ENCODE measurements around the gene SPINDOC.
"Not testable (repeated sequence)": the region's sequence is repeated elsewhere in the genome, so short reads cannot be mapped to it uniquely, and the experiment has no call there.

Gene SPINDOC

GRCh38 chr11:63858628-63859550 is 45.6 kb downstream of the SPINDOC start:
- no peak for DNase-seq

DNA sequence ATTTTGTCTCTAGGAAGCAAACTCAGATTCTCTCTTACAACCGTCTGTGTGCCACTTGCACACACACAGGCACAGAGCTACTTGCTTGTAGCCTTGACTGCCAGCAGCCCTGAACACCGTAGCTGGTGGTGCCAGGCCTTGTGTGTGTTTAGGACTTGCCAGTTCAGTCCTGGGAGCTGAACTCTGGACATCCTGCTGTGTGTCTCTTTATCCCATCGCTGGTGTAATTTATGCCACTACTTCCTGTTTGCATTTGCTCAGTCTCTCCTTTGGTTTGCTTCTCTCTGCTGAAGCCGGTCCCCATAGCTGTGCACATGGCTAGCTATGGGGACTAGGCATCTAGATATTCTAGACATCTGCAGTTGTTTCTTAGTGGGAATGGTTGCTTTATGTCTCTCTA is 49.7 kb downstream of the SPINDOC start:
- no peak for DNase-seq

GRCh38 chr11:63863620-63864019 is 50.4 kb downstream of the SPINDOC start:
- not testable (repeated sequence) for DNase-seq

DNA sequence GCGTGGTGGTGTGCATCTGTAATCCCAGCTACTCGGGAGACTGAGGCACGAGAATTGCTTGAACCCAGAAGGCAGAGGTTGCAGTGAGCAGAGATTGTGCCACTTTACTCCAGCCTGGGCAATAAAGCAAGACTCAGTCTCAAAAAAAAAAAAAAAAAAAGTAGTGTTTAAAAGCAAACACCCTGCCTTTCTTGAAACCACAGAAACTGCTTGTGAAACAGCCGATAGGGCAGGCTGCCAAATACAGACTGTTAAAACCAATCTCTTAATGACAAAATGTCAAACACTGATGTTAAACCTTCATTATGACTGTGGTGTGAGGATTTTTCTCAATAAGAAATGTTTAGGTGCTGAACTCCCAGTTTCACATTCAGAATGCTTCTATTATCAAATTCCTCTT is 53.0 kb downstream of the SPINDOC start:
- peak; percentile 77 for DNase-seq

GRCh38 chr11:63867511-63867910 is 54.3 kb downstream of the SPINDOC start:
- DNase-seq, result no peak

DNA sequence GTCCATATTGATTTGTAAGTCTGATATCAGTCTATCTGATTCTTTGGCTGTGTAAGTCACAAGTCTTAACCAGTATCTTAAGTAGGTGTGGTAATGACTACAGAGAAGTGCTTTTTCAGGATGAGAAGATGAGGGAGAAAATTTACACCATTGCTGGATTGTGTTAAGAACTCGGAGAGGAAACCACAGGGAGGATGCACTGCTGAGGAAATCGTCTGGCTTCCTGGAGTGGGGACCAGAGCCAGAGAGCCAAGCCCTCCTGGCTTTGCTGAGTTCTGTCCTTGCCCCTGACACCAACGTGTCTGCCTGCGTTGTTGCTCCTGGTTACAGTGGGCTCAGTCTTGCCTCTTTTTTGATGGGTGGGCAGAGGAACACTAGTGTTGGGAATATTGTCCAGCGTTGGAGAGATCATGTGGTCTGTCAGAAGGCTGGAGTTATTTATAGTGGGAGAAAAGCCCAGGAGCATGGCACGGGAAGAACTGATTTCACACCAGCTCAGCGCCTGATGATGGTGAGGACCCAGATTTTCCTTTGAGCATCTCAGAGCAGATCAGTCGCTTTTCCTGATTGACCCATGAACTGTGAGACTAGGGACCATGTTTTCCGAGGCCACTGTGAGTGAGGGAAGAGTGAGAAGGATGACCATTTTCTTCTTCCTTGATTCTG is 55.3 kb downstream of the SPINDOC start:
- DNase-seq, result no peak

- DNase-seq, result no peak
Measured at GRCh38 chr11:63869171-63869591, 55.9 kb downstream of the SPINDOC start.

- no peak for DNase-seq
Measured at GRCh38 chr11:63869683-63870082, 56.4 kb downstream of the SPINDOC start.

GRCh38 chr11:63870351-63871140 is 57.3 kb downstream of the SPINDOC start:
- no peak for DNase-seq

- DNase-seq, result peak; percentile 66
Measured at GRCh38 chr11:63871962-63872799, 58.9 kb downstream of the SPINDOC start.

- no peak for DNase-seq
Measured at GRCh38 chr11:63872800-63873197, 59.5 kb downstream of the SPINDOC start.

DNA sequence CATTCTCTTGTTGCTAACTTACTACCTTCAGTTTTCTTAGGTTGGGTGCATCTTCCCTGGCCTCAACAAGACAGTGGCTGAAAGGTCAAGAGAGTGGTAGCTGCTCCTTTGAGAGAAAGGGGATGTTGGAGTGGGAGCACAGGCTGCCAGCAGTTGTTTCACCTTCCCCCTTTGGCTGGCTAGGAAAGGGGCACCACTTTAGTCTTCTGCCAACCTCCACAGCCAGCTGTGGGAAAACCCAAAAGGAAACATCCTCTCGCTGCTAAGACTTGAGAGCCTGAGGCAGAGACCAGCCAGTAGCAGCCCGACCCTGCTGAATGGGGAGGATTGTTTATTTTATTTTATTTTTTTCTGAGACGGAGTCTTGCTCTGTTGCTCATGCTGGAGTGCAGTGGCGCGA is 60.1 kb downstream of the SPINDOC start:
- DNase-seq, result no peak

DNA sequence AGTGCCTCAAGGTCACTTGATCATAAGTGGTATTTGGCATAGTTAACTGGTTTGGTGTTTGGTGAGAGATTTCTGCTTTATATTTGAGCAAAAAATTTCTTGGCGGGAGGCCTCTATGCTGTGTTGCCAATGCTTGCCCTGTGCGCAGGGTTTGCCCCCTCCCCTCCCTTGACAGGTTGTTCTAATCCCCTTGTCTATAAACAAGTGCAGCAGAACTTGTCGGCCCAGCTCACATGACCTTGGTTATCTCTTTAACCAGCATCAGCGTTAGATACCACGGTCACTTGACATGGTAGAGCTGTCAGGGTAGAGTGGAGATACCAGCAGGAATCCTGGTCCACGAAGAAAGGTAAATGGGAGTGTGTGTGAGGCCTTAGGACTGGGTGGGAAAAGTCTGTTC is 61.3 kb downstream of the SPINDOC start:
- DNase-seq, result no peak

GRCh38 chr11:63875506-63876065 is 62.3 kb downstream of the SPINDOC start:
- DNase-seq, result no peak

GRCh38 chr11:63876616-63877015 is 63.4 kb downstream of the SPINDOC start:
- DNase-seq, result no peak

Measured in activated CD8-positive, alpha-beta memory T cell treated with anti-CD3 and anti-CD28 coated beads, Interleukin-2, amount 50 U/mL, for 48 hours (primary cell).